HG02759 (cell line): ENCODE measurements around the gene ELOVL6.

ENCODE experiments used
- ATAC-seq: cut with Tn5 transposase; IDR thresholded peaks from one replicate; pipeline ENCODE4 v1.9.1; 2021; ENCODE audit warnings: mild to moderate bottlenecking, moderate library complexity; ENCODE audit not compliant: unreplicated experiment

The ELOVL6 gene

DNA sequence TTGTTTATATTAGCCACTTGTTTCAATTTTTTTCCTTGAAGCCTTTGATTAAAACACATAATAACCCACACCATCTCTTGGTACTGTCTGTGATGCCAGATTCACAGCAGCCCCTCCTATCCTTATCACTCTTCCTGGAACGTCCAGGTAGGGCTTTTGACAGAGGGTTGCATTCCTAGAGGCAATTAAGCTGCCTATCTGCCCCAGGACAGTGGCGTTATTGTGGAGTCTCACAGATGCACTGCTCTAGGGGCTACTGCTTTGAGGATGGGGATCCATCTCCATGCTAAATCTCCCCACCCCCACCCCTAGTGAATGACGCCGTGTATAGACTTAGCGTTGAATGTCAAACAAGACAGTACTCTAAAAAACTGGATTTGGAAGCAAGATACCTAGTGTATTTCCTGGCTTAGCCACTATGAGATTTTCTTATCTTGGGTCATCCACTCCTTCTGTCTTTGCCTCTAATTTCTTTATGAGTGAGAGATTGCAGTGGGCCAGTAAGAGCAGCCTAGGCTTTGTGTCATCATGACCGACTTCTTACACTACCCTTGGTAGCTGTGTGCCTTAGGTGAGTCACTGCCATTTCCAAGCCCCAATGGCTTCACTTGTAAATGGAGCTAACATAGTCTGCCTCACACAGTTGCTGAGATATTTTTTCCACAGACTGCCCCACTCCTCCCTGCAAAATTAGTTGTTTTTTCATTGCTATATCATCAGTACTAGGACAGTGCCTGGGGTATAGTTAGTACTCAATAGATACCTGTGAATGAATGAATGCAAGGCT lies 194.8 kb downstream of the ELOVL6 start:
- no peak for ATAC-seq

- no peak for ATAC-seq
These were observed 196.1 kb downstream of the ELOVL6 start for GRCh38 chr4:110002326-110002725.

DNA sequence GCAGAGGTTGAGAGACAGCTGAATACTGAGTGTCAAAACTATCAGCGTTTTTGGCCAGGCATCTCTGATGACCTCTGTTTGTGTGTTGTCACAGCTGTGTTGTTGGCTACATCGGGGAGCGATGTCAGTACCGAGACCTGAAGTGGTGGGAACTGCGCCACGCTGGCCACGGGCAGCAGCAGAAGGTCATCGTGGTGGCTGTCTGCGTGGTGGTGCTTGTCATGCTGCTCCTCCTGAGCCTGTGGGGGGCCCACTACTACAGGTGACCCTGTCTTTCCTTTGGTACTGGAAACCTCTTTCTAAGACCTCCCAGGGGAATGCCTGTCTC lies 198.9 kb downstream of the ELOVL6 start:
- no peak for ATAC-seq

GRCh38 chr4:109998867-109999584 lies 199.4 kb downstream of the ELOVL6 start:
- ATAC-seq: peak; percentile 44

DNA sequence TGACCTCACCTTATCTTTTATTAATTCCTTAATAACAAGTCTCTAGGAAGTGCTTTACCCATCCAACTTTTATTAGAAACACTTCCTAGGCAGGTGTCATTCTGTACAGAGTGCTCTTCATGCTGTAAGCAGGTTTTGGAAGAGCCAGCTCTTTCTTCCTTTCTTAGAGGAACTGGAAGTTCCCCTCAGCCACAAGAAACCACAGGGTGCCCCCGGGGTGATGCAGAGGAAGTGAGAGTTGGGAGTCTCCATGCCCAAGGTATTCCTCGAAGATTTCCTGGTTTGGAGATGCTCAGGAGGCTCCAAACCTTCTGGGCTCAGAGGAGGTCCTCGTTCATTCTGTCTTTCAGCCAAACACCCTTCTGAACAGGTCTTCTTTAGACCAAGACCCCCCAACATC lies 201.9 kb downstream of the ELOVL6 start:
- no peak for ATAC-seq
